ENCODE measurements around the gene BTNL3. TPM values are rescaled to one million over a fixed set of nuclear protein-coding genes. Genes with fewer than 3 reads are reported as not detected.

Gene BTNL3
- total RNA-seq, 1 experiment from 2014 or later = not detected

DNA sequence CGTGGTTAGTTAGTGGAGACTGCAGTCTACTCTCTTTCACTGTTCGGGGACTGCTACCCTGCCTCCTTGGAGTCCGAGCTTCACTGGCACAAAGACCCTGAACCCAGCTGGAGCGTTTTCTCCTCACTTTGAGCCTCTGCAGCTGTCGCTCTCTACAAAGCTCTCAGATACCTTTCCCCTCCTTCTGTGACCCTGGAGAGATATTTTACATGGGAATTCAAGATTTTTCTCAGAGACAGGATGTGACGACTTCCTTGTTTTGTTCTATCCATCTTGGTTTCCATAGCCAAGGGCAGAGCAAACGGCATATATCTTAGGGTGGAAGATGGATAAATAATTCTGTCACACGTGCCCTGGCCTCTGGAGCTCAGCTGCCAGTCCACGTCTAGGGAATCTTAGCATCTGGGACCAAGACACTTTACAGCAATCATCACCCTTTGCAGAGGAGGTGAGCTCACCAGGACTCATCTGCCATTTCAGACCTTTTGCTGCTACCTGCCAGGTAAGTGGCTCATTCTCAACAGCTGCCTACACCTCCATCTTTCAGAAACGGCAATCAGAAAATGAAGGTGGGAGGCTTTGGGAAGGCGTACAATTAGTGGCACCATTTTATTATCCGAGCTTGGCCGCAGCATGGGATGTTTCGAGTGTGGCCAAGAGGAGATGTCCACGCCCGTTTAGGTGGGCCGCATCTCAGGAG lies 51.4 kb downstream of the BTNL3 start, which contains the start of gene BTNL9:
Gene BTNL9 (plus strand): TSS at position 336 of the 700 bp plus-strand sequence. CDS start 5,224 bp downstream, outside the sequence.
- no peak within 1 kb of the TSS for H3K4me3 Mint-ChIP-seq (ENCODE audit: low read depth, unreplicated experiment)
- no TSS peak for BruUV-seq (replicated peaks)
- no peaks in the 10 kb centered on the region for H3K9me3 Mint-ChIP-seq (ENCODE audit: low read depth, unreplicated experiment)
- no peak within 1 kb of the TSS for H3K27ac Mint-ChIP-seq (ENCODE audit: unreplicated experiment)
- H3K36me3 Mint-ChIP-seq (ENCODE audit: insufficient read depth, unreplicated experiment) = no peaks in the 10 kb centered on the region
- DNase-seq = no peak
- TF ChIP-seq, protein P1, sequence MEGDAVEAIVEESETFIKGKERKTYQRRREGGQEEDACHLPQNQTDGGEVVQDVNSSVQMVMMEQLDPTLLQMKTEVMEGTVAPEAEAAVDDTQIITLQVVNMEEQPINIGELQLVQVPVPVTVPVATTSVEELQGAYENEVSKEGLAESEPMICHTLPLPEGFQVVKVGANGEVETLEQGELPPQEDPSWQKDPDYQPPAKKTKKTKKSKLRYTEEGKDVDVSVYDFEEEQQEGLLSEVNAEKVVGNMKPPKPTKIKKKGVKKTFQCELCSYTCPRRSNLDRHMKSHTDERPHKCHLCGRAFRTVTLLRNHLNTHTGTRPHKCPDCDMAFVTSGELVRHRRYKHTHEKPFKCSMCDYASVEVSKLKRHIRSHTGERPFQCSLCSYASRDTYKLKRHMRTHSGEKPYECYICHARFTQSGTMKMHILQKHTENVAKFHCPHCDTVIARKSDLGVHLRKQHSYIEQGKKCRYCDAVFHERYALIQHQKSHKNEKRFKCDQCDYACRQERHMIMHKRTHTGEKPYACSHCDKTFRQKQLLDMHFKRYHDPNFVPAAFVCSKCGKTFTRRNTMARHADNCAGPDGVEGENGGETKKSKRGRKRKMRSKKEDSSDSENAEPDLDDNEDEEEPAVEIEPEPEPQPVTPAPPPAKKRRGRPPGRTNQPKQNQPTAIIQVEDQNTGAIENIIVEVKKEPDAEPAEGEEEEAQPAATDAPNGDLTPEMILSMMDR (IDR thresholded peaks at IDR 0.05; ENCODE audit: unreplicated experiment) = no peak
- no peaks in the 10 kb centered on the region for H3K27me3 Mint-ChIP-seq (ENCODE audit: unreplicated experiment)
- intact Hi-C loops (cut with micrococcal nuclease; ENCODE audit: unreplicated experiment) = loop anchor here (10.0 kb wide), 1 partner anchor 255 kb away; no protein-coding TSS in a partner anchor
- H3K4me1 Mint-ChIP-seq (ENCODE audit: low read depth, unreplicated experiment) = peaks cover 8% of the 10 kb centered on the region
- CTCF ChIA-PET = interaction anchor here (0.6 kb wide), 2 partner anchors 395 to 501 kb away, joined by 3 read pairs; no protein-coding TSS in a partner anchor

DNA sequence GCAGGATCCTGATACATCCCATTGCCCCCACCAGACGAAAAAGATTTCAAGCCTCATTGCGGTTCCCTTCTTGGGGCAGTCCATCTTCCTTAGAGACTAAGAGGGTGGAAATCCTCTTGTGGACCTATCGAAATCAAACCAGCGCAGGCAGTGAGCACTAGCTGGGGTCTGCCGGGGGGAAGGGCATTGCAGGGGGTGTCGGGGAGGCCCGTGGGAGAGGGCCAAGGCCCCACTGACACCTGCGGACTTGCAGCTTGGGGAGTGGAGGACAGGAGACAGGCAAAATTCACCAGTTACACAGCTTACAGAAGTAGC lies 51.9 kb downstream of the BTNL3 start:
- CTCF ChIA-PET = interaction anchor here (0.6 kb wide), 1 partner anchor 501 kb away, joined by 3 read pairs; no protein-coding TSS in a partner anchor
- intact Hi-C loops (cut with micrococcal nuclease; ENCODE audit: unreplicated experiment) = no loop called here
- no peak for DNase-seq
- no TSS peak for BruUV-seq (replicated peaks)
- no peaks in the 10 kb centered on the region for H3K36me3 Mint-ChIP-seq (ENCODE audit: insufficient read depth, unreplicated experiment)
- H3K4me1 Mint-ChIP-seq (ENCODE audit: low read depth, unreplicated experiment) = peaks cover 8% of the 10 kb centered on the region
- no peaks in the 10 kb centered on the region for H3K27me3 Mint-ChIP-seq (ENCODE audit: unreplicated experiment)
- no peak overlapping the region for H3K4me3 Mint-ChIP-seq (ENCODE audit: low read depth, unreplicated experiment)
- TF ChIP-seq, protein P1 (IDR thresholded peaks at IDR 0.05; ENCODE audit: unreplicated experiment) = no peak
- no peaks in the 10 kb centered on the region for H3K9me3 Mint-ChIP-seq (ENCODE audit: low read depth, unreplicated experiment)
- H3K27ac Mint-ChIP-seq (ENCODE audit: unreplicated experiment) = no peak overlapping the region

DNA sequence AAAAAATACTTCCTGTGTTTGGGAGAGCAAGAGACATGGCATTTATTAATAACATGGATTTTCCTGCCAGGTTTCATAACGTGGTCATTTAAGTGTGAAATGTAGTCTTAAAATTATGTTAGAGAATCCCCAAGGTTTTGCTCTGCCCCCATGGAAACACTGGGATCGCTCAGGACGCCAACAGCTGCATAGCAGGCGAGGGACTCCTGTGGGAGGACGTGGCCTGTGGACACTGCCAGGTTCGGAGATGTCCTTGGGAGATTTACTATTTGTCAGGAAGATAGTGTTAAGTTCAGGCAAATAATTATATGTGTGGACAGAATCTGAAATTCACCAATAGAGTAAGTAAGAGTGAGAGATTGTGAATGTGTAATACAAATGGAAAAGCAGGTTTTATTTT lies 52.4 kb downstream of the BTNL3 start:
- H3K27me3 Mint-ChIP-seq (ENCODE audit: unreplicated experiment) = no peaks in the 10 kb centered on the region
- no peaks in the 10 kb centered on the region for H3K36me3 Mint-ChIP-seq (ENCODE audit: insufficient read depth, unreplicated experiment)
- TF ChIP-seq, protein P1 (IDR thresholded peaks at IDR 0.05; ENCODE audit: unreplicated experiment) = no peak
- peaks cover 7% of the 10 kb centered on the region for H3K4me1 Mint-ChIP-seq (ENCODE audit: low read depth, unreplicated experiment)
- BruUV-seq (replicated peaks) = no TSS peak
- H3K4me3 Mint-ChIP-seq (ENCODE audit: low read depth, unreplicated experiment) = no peak overlapping the region
- intact Hi-C loops (cut with micrococcal nuclease; ENCODE audit: unreplicated experiment) = no loop called here
- H3K27ac Mint-ChIP-seq (ENCODE audit: unreplicated experiment) = no peak overlapping the region
- DNase-seq = no peak
- H3K9me3 Mint-ChIP-seq (ENCODE audit: low read depth, unreplicated experiment) = no peaks in the 10 kb centered on the region
- CTCF ChIA-PET = no interaction called here

DNA sequence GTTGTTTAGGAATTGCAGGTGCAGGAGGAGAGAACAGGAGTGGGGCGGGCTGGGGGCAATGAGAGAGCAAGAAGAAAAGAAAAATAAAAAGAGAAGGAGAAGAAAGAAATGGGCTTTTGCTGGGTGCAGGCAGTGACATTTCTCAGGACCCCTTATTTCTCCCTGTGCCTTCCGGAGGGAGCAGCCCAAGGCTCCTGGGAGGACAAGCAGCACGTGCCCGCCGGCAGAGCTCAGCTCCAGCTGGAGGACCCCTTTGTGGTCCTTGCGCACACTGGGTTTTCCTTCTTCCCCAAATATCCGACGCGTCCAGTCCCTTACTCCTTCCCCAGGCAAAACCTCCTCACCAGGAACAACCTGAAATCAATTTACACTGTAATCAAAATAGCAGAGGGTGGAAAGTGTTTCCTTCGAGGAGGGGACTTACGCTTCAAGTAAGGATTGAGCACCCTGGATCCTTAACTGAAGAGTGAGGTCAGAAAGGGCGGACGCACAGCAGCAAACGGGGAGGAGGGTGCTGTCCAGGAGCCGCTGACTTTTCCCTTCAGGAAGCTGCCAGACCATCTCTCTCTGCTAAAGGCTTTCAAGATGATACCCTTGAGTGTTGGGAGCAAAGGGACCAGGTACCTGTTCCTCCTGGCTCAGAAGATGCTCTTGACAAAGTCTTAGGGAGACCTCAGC lies 53.5 kb downstream of the BTNL3 start:
- Mint-ChIP-seq H3K4me3 (ENCODE audit: low read depth, unreplicated experiment) (no peak overlapping the region), H3K4me1 (ENCODE audit: low read depth, unreplicated experiment) (no peaks in the 10 kb centered on the region), H3K27ac (ENCODE audit: unreplicated experiment) (no peak overlapping the region), H3K36me3 (ENCODE audit: insufficient read depth, unreplicated experiment) (no peaks in the 10 kb centered on the region), H3K9me3 (ENCODE audit: low read depth, unreplicated experiment) (no peaks in the 10 kb centered on the region), H3K27me3 (ENCODE audit: unreplicated experiment) (no peaks in the 10 kb centered on the region)
- BruUV-seq (replicated peaks) = no TSS peak
- TF ChIP-seq, protein P1 (IDR thresholded peaks at IDR 0.05; ENCODE audit: unreplicated experiment) = no peak
- intact Hi-C loops (cut with micrococcal nuclease; ENCODE audit: unreplicated experiment) = no loop called here
- CTCF ChIA-PET = no interaction called here
- no peak for DNase-seq
